Activated CD4-positive, alpha-beta memory T cell treated with anti-CD3 and anti-CD28 coated beads, Interleukin-2, amount 10 ng/mL, durations not matched to agents 7 days and 5 days (primary cell): ENCODE measurements around the gene TMEM145. TPM values are rescaled to one million over a fixed set of nuclear protein-coding genes. Genes with fewer than 3 reads are reported as not detected.
A peak's percentile ranks its signal among the peaks of the same experiment; 100 is the strongest.

ENCODE experiments used
- CTCF ChIA-PET: fragments of 350-600 bp; sonication (Branson Sonifier 250); formaldehyde crosslinking; loops from one replicate; lab custom pipeline; 2021; ENCODE audit warnings: antibody characterized with exemption, inconsistent platforms; lab: Charles Lee
- POLR2A ChIA-PET: fragments of 350-600 bp; sonication (Branson Sonifier 250); formaldehyde crosslinking; loops from one replicate; lab custom pipeline; 2021; ENCODE audit warnings: antibody characterized with exemption; lab: Charles Lee
- DNase-seq: peaks from one replicate; pipeline ENCODE4 v3.0.0-alpha.2; 2020
- H3K27ac Mint-ChIP-seq: one replicate; pipeline ENCODE4 v1.8.0; 2021; ENCODE audit warnings: mild to moderate bottlenecking, mixed read lengths
- H3K27me3 Mint-ChIP-seq: one replicate; pipeline ENCODE4 v1.8.0; 2021; ENCODE audit warnings: mixed read lengths
- H3K36me3 Mint-ChIP-seq: one replicate; pipeline ENCODE4 v1.8.0; 2021; ENCODE audit warnings: low read depth, mixed read lengths
- H3K4me1 Mint-ChIP-seq: one replicate; pipeline ENCODE4 v1.8.0; 2021; ENCODE audit warnings: mixed read lengths
- H3K4me3 Mint-ChIP-seq: one replicate; pipeline ENCODE4 v1.8.0; 2021; ENCODE audit warnings: mild to moderate bottlenecking, mixed read lengths
- H3K9me3 Mint-ChIP-seq: one replicate; pipeline ENCODE4 v1.8.0; 2021; ENCODE audit warnings: mixed read lengths
- total RNA-seq, 2 experiments: library from RNA; stranded (reverse); gene quantifications; one replicate each; pipeline ENCODE4 v1.2.3, GENCODE V29; 2021

The TMEM145 gene
- total RNA-seq, 2 experiments from 2014 or later: 0.23 TPM; not detected in 1

DNA sequence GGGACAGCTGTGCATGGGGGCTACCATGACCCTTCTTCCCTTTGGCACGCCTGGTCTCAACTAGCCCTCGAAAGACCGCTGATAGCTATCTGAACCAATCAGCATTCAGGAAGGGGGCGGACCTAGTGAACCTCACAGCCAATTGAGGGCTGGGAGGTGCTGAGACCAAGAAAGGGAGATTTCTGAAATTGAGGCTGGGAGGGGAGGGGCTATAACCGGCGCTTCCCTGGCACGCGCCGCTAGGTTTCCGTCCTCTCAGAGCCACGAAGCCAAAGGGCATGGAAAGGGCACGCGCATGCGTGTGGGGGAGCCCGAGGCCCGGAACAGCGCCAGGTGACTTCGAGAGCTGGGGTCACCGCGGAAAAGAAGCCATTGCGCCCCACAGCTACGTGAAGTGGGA lies 6.5 kb upstream of the TMEM145 start:
- CTCF ChIA-PET: interaction anchor here (2.2 kb wide), 1 partner anchor 10 kb away, joined by 11 read pairs; no protein-coding TSS in a partner anchor
- Mint-ChIP-seq H3K27ac (no peak overlapping the region), H3K9me3 (no peaks in the 10 kb centered on the region), H3K4me3 (no peak overlapping the region), H3K4me1 (peaks cover 19% of the 10 kb centered on the region), H3K27me3 (peaks cover 3% of the 10 kb centered on the region), H3K36me3 (no peaks in the 10 kb centered on the region)
- no peak for DNase-seq
- POLR2A ChIA-PET: no interaction called here

DNA sequence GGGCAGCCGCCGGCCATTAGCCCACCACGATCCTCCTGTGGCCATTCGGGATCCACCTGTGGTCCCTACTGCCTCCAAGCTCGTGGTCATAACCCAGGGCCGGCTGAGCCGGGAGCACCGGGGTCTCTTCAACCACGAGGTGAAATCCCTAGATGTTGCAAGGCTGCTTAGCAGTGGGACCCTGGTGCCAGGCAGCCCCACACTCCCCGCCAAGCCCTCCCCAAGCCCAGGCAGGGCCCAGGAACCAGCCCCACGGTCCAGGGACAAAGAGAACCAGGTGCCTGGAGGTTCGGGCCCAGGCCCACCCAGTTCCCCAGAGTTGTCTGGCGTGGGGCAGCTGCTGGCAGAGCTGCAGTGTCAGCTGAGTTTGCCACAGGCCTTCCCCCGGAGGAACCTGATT lies 3.4 kb upstream of the TMEM145 start:
- H3K27me3 Mint-ChIP-seq: peaks cover 28% of the 10 kb centered on the region
- no peak overlapping the region for H3K4me3 Mint-ChIP-seq
- H3K4me1 Mint-ChIP-seq: peaks cover 14% of the 10 kb centered on the region
- no peaks in the 10 kb centered on the region for H3K9me3 Mint-ChIP-seq
- POLR2A ChIA-PET: interaction anchor here (0.5 to 1.5 kb wide), 2 partner anchors 12 to 106 kb away, joined by 3 read pairs; no protein-coding TSS in a partner anchor
- H3K36me3 Mint-ChIP-seq: no peaks in the 10 kb centered on the region
- CTCF ChIA-PET: no interaction called here
- no peak overlapping the region for H3K27ac Mint-ChIP-seq
- no peak for DNase-seq

- POLR2A ChIA-PET: no interaction called here
- Mint-ChIP-seq H3K27ac (no peak overlapping the region), H3K9me3 (no peaks in the 10 kb centered on the region), H3K27me3 (peaks cover 34% of the 10 kb centered on the region), H3K4me1 (peaks cover 16% of the 10 kb centered on the region), H3K4me3 (no peak overlapping the region), H3K36me3 (no peaks in the 10 kb centered on the region)
- DNase-seq: no peak
- CTCF ChIA-PET: interaction anchor here (0.7 to 1.3 kb wide), 3 partner anchors 8 to 179 kb away, joined by 3 to 7 read pairs (median 3); no protein-coding TSS in a partner anchor
These were observed 1.5 kb upstream of the TMEM145 start for GRCh38 chr19:42311657-42312056.

DNA sequence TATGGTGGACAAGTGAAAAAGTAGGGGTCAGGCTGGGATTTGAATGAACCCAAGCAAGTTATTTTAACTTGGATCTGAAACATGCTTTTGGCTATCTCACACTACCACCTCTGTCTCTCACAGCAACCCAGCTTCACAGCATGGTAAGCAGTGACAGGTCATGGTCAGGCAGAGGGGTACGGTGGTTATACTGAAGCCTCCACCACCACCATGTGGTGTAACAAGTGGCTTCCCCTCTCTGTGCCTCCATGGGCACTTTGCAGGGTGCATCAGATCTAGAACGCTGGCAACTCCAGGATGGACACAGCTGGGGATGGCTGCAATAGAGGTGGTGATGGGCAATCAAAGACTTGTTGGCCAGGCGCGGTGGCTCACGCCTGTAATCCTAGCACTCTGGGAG lies 739 bp upstream of the TMEM145 start:
- H3K4me3 Mint-ChIP-seq: no peak overlapping the region
- peaks cover 22% of the 10 kb centered on the region for H3K4me1 Mint-ChIP-seq
- no peak for DNase-seq
- no peaks in the 10 kb centered on the region for H3K36me3 Mint-ChIP-seq
- H3K9me3 Mint-ChIP-seq: no peaks in the 10 kb centered on the region
- no peak overlapping the region for H3K27ac Mint-ChIP-seq
- ChIA-PET CTCF (interaction anchor here (0.7 kb wide), 1 partner anchor 155 kb away, joined by 3 read pairs; no protein-coding TSS in a partner anchor), POLR2A (no interaction called here)
- peaks cover 37% of the 10 kb centered on the region for H3K27me3 Mint-ChIP-seq

DNA sequence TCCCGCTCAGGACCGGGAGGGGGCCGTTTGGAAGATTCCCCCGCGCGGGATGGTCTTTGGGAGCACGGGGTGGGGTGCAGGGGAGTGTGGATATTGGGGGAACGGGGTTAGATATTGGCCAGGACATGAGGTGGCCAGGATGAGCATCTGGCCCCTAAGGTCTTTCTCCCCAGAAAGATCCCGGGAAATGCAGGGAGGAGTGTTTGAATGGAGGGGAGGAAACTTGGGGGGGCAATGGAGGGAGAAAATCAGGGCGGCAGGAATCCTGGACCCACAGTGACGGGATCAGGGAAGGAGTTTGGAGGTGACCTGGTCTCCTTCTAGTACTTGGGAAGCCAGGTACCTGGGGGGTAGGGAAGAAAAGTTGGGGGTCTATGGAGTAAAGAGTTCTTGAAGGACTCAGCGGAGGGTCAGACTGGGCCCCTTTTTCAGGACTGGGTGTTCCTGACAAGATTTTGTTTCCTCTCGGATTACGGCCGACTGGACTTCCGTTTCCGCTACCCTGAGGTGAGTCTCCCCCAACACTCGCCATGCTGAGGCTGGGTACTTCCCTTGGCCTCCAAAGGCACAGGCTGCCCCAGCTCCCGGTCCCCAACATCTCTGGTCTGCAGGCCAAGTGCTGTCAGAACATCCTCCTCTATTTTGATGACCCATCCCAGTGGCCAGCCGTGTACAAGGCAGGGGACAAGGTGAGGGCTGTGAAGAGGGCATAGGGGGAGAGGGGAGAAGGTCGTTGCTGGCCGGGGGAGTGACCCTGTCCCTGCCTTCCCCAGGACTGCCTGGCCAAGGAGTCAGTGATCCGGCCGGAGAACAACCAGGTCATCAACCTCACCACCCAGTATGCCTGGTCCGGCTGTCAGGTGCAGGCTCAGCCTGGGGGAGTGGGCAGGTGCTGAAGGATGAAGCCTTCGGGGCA lies 989 bp downstream of the TMEM145 start:
- ChIA-PET CTCF (no interaction called here), POLR2A (interaction anchor here (0.9 kb wide), 1 partner anchor 137 kb away, joined by 3 read pairs; no protein-coding TSS in a partner anchor)
- H3K4me1 Mint-ChIP-seq: peaks cover 22% of the 10 kb centered on the region
- DNase-seq: no peak
- no peak overlapping the region for H3K4me3 Mint-ChIP-seq
- H3K36me3 Mint-ChIP-seq: no peaks in the 10 kb centered on the region
- no peak overlapping the region for H3K27ac Mint-ChIP-seq
- no peaks in the 10 kb centered on the region for H3K9me3 Mint-ChIP-seq
- peaks cover 37% of the 10 kb centered on the region for H3K27me3 Mint-ChIP-seq

DNA sequence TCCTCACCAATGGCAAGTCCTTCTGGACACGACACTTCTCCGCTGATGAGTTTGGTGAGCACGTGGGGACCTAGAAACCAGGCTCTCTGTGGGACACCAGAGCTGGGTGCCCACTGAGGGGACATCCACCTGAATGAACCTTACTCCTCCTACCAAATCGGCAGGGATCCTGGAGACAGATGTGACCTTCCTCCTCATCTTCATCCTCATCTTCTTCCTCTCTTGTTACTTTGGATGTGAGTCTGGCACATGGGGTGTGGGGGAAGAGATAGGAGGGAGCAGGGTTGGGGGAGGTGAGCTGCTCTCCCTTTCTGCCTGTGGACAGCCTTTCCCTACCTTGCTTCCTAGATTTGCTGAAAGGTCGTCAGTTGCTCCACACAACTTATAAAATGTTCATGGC lies 1.9 kb downstream of the TMEM145 start:
- DNase-seq: no peak
- H3K27ac Mint-ChIP-seq: no peak overlapping the region
- CTCF ChIA-PET: no interaction called here
- peaks cover 22% of the 10 kb centered on the region for H3K4me1 Mint-ChIP-seq
- POLR2A ChIA-PET: interaction anchor here (0.9 kb wide), 1 partner anchor 138 kb away, joined by 3 read pairs; no protein-coding TSS in a partner anchor
- H3K27me3 Mint-ChIP-seq: peaks cover 38% of the 10 kb centered on the region
- no peaks in the 10 kb centered on the region for H3K36me3 Mint-ChIP-seq
- no peak overlapping the region for H3K4me3 Mint-ChIP-seq
- no peaks in the 10 kb centered on the region for H3K9me3 Mint-ChIP-seq

GRCh38 chr19:42316223-42317211 lies 3.4 kb downstream of the TMEM145 start:
- CTCF ChIA-PET: no interaction called here
- no peak for DNase-seq
- no peaks in the 10 kb centered on the region for H3K36me3 Mint-ChIP-seq
- H3K4me3 Mint-ChIP-seq: no peak overlapping the region
- H3K27me3 Mint-ChIP-seq: peaks cover 41% of the 10 kb centered on the region
- POLR2A ChIA-PET: interaction anchor here (0.6 kb wide), 1 partner anchor 78 kb away, joined by 3 read pairs; no protein-coding TSS in a partner anchor
- H3K4me1 Mint-ChIP-seq: peaks cover 22% of the 10 kb centered on the region
- no peaks in the 10 kb centered on the region for H3K9me3 Mint-ChIP-seq
- no peak overlapping the region for H3K27ac Mint-ChIP-seq

- no peak overlapping the region for H3K27ac Mint-ChIP-seq
These were observed 4.4 kb downstream of the TMEM145 start for GRCh38 chr19:42317535-42317934.

DNA sequence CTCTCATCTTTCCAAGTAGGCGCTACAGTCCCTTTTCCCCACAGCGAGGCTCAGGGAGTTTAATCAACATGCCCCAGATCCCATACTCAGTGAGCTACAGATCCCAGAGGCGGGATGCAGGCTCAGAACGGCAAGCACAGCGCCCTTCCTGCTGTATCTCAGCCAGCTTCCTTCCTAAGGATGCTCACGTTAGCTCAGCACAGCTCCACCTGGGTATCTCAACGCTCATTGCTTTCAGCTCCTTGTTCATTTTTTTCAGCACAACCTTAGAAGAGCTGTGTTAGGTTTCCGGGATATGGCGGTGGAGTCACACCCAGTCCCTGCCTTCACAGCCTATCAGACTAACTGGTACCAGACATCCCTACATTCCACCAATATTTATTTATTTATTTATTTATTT lies 9.2 kb downstream of the TMEM145 start:
- H3K36me3 Mint-ChIP-seq: no peaks in the 10 kb centered on the region
- ChIA-PET POLR2A (no interaction called here), CTCF (interaction anchor here (0.6 to 1.6 kb wide), 9 partner anchors 18 to 287 kb away, joined by 3 to 5 read pairs (median 3); partner anchors contain the start of gene POU2F2)
- no peak overlapping the region for H3K4me3 Mint-ChIP-seq
- no peak for DNase-seq
- H3K27ac Mint-ChIP-seq: no peak overlapping the region
- H3K27me3 Mint-ChIP-seq: peaks cover 29% of the 10 kb centered on the region
- peaks cover 19% of the 10 kb centered on the region for H3K4me1 Mint-ChIP-seq
- no peaks in the 10 kb centered on the region for H3K9me3 Mint-ChIP-seq

More at GRCh38 chr19:42317535-42317934, 4.4 kb downstream of the TMEM145 start:
- Mint-ChIP-seq H3K9me3 (no peaks in the 10 kb centered on the region), H3K4me3 (no peak overlapping the region), H3K36me3 (no peaks in the 10 kb centered on the region), H3K27me3 (peaks cover 38% of the 10 kb centered on the region), H3K4me1 (peaks cover 18% of the 10 kb centered on the region)
- POLR2A ChIA-PET: no interaction called here
- DNase-seq: no peak
- CTCF ChIA-PET: no interaction called here

DNA sequence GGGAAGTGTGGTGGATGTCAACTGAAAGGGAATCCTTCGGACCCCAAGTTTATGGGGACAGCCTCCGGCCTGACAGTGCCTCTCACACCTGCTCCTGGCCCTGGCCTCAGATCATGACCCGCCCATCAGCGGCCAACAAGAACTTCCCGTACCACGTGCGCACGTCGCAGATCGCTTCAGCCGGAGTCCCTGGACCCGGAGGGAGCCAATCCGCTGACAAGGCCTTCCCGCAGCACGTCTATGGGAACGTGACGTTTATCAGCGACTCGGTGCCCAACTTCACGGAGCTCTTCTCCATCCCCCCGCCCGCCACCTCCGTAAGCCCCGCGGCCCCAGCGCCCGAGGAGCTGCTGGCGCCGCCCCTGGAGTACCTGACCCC lies 10.4 kb downstream of the TMEM145 start:
- H3K27ac Mint-ChIP-seq: no peak overlapping the region
- H3K36me3 Mint-ChIP-seq: no peaks in the 10 kb centered on the region
- peaks cover 18% of the 10 kb centered on the region for H3K4me1 Mint-ChIP-seq
- POLR2A ChIA-PET: interaction anchor here (1.0 kb wide), 1 partner anchor 190 kb away, joined by 3 read pairs; no protein-coding TSS in a partner anchor
- H3K4me3 Mint-ChIP-seq: peak overlapping the region; percentile 21
- peaks cover 29% of the 10 kb centered on the region for H3K27me3 Mint-ChIP-seq
- no peak for DNase-seq
- CTCF ChIA-PET: interaction anchor here (1.2 to 1.6 kb wide), 4 partner anchors 13 to 215 kb away, joined by 3 to 5 read pairs (median 4); no protein-coding TSS in a partner anchor
- no peaks in the 10 kb centered on the region for H3K9me3 Mint-ChIP-seq

- POLR2A ChIA-PET: no interaction called here
- DNase-seq: peak; percentile 29
- Mint-ChIP-seq H3K27me3 (peaks cover 29% of the 10 kb centered on the region), H3K4me3 (no peak overlapping the region), H3K27ac (no peak overlapping the region), H3K36me3 (no peaks in the 10 kb centered on the region), H3K9me3 (no peaks in the 10 kb centered on the region), H3K4me1 (peaks cover 18% of the 10 kb centered on the region)
- CTCF ChIA-PET: interaction anchor here (1.2 to 1.6 kb wide), 2 partner anchors 13 to 20 kb away, joined by 3 to 4 read pairs; no protein-coding TSS in a partner anchor
These were observed 10.9 kb downstream of the TMEM145 start for GRCh38 chr19:42323852-42324654.
